ENCODE data around the gene RHBDL1.
A peak's percentile ranks its signal among the peaks of the same experiment; 100 is the strongest.

RHBDL1 gene

GRCh38 chr16:679814-680624, 4.5 kb downstream of the RHBDL1 start, which contains the start of gene STUB1:
STUB1 (plus strand) TSS chr16:680410; CDS start chr16:680526, 116 bp downstream.
- peak within 1 kb of the TSS; percentile 65 to 68 for H3K4me3 ChIP-seq (ENCODE audit: low read depth in 1 of 2, low read length in 2 of 2)
- H3K9me3 ChIP-seq (ENCODE audit: low read length): no peaks in the 10 kb centered on the region
- H3K36me3 ChIP-seq (ENCODE audit: insufficient read depth, low read length): peaks cover 20% of the 10 kb centered on the region
- H3K4me1 ChIP-seq (ENCODE audit: insufficient read depth, low read length): peaks cover 31% of the 10 kb centered on the region
- H3K27me3 ChIP-seq (ENCODE audit: control insufficient read depth in 1 of 2, insufficient read depth in 2 of 2, low read length in 2 of 2): peaks cover 0 to 4% of the 10 kb centered on the region in 2 donors
- H3K27ac ChIP-seq (ENCODE audit: low read depth, low read length): peak within 1 kb of the TSS; percentile 97
- peak within 1 kb of the TSS; percentile 58 for H3K9ac ChIP-seq (ENCODE audit: low read length)

- peak overlapping the region; percentile 91 for H3K27ac ChIP-seq (ENCODE audit: low read depth, low read length)
- peaks cover 20% of the 10 kb centered on the region for H3K36me3 ChIP-seq (ENCODE audit: insufficient read depth, low read length)
- no peaks in the 10 kb centered on the region for H3K9me3 ChIP-seq (ENCODE audit: low read length)
- H3K4me3 ChIP-seq (ENCODE audit: low read depth in 1 of 2, low read length in 2 of 2): peak overlapping the region; percentile 65 to 68
- H3K4me1 ChIP-seq (ENCODE audit: insufficient read depth, low read length): peaks cover 30% of the 10 kb centered on the region
- peak overlapping the region; percentile 58 for H3K9ac ChIP-seq (ENCODE audit: low read length)
- H3K27me3 ChIP-seq (ENCODE audit: control insufficient read depth in 1 of 2, insufficient read depth in 2 of 2, low read length in 2 of 2): peaks cover 0 to 4% of the 10 kb centered on the region in 2 donors
These were observed 5.1 kb downstream of the RHBDL1 start for GRCh38 chr16:680625-680945.

- Histone ChIP-seq H3K4me1 (ENCODE audit: insufficient read depth, low read length) (peaks cover 30% of the 10 kb centered on the region), H3K27ac (ENCODE audit: low read depth, low read length) (peak overlapping the region; percentile 91), H3K36me3 (ENCODE audit: insufficient read depth, low read length) (peaks cover 20% of the 10 kb centered on the region), H3K9me3 (ENCODE audit: low read length) (no peaks in the 10 kb centered on the region), H3K27me3 (ENCODE audit: control insufficient read depth in 1 of 2, insufficient read depth in 2 of 2, low read length in 2 of 2) (peaks cover 0 to 4% of the 10 kb centered on the region in 2 donors), H3K4me3 (ENCODE audit: low read depth in 1 of 2, low read length in 2 of 2) (peak overlapping the region; percentile 65 to 68), H3K9ac (ENCODE audit: low read length) (peak overlapping the region; percentile 58)
These were observed 5.7 kb downstream of the RHBDL1 start for GRCh38 chr16:680967-681745.

GRCh38 chr16:681746-682427, 6.4 kb downstream of the RHBDL1 start:
- Histone ChIP-seq H3K36me3 (ENCODE audit: insufficient read depth, low read length) (peaks cover 20% of the 10 kb centered on the region), H3K9ac (ENCODE audit: low read length) (no peak overlapping the region)

GRCh38 chr16:682493-683395, 7.3 kb downstream of the RHBDL1 start:
- H3K4me1 ChIP-seq (ENCODE audit: insufficient read depth, low read length): peaks cover 30% of the 10 kb centered on the region
- H3K4me3 ChIP-seq (ENCODE audit: low read depth in 1 of 2, low read length in 2 of 2): peak overlapping the region in 1 of 2 donors; percentile 56
- H3K9ac ChIP-seq (ENCODE audit: low read length): no peak overlapping the region
- H3K27ac ChIP-seq (ENCODE audit: low read depth, low read length): no peak overlapping the region
- no peaks in the 10 kb centered on the region for H3K9me3 ChIP-seq (ENCODE audit: low read length)
- H3K27me3 ChIP-seq (ENCODE audit: control insufficient read depth in 1 of 2, insufficient read depth in 2 of 2, low read length in 2 of 2): no peaks in the 10 kb centered on the region
- H3K36me3 ChIP-seq (ENCODE audit: insufficient read depth, low read length): peaks cover 20% of the 10 kb centered on the region

More at GRCh38 chr16:681746-682427, 6.4 kb downstream of the RHBDL1 start:
- Histone ChIP-seq H3K4me1 (ENCODE audit: insufficient read depth, low read length) (peaks cover 30% of the 10 kb centered on the region), H3K9me3 (ENCODE audit: low read length) (no peaks in the 10 kb centered on the region), H3K4me3 (ENCODE audit: low read depth in 1 of 2, low read length in 2 of 2) (peak overlapping the region in 1 of 2 donors; percentile 68), H3K27me3 (ENCODE audit: control insufficient read depth in 1 of 2, insufficient read depth in 2 of 2, low read length in 2 of 2) (peaks cover 0 to 4% of the 10 kb centered on the region in 2 donors), H3K27ac (ENCODE audit: low read depth, low read length) (no peak overlapping the region)

GRCh38 chr16:683396-684070, 8.1 kb downstream of the RHBDL1 start:
- Histone ChIP-seq H3K36me3 (ENCODE audit: insufficient read depth, low read length) (peaks cover 20% of the 10 kb centered on the region), H3K4me1 (ENCODE audit: insufficient read depth, low read length) (peaks cover 30% of the 10 kb centered on the region), H3K9me3 (ENCODE audit: low read length) (no peaks in the 10 kb centered on the region), H3K4me3 (ENCODE audit: low read depth in 1 of 2, low read length in 2 of 2) (peak overlapping the region; percentile 56 to 83), H3K27me3 (ENCODE audit: control insufficient read depth in 1 of 2, insufficient read depth in 2 of 2, low read length in 2 of 2) (no peaks in the 10 kb centered on the region), H3K27ac (ENCODE audit: low read depth, low read length) (peak overlapping the region; percentile 82), H3K9ac (ENCODE audit: low read length) (no peak overlapping the region)

- H3K36me3 ChIP-seq (ENCODE audit: insufficient read depth, low read length): peaks cover 20% of the 10 kb centered on the region
- no peaks in the 10 kb centered on the region for H3K27me3 ChIP-seq (ENCODE audit: control insufficient read depth in 1 of 2, insufficient read depth in 2 of 2, low read length in 2 of 2)
- peaks cover 34% of the 10 kb centered on the region for H3K4me1 ChIP-seq (ENCODE audit: insufficient read depth, low read length)
- H3K9me3 ChIP-seq (ENCODE audit: low read length): no peaks in the 10 kb centered on the region
- H3K4me3 ChIP-seq (ENCODE audit: low read depth in 1 of 2, low read length in 2 of 2): peak within 1 kb of the TSS; percentile 56 to 83
- no peak within 1 kb of the TSS for H3K9ac ChIP-seq (ENCODE audit: low read length)
- peak within 1 kb of the TSS; percentile 82 for H3K27ac ChIP-seq (ENCODE audit: low read depth, low read length)
These were observed 8.8 kb downstream of the RHBDL1 start, which contains the start of gene JMJD8 for GRCh38 chr16:684071-684794. JMJD8 (minus strand) TSS chr16:684334; CDS start chr16:684319, 15 bp downstream.

- H3K27ac ChIP-seq (ENCODE audit: low read depth, low read length): no peak overlapping the region
- H3K4me3 ChIP-seq (ENCODE audit: low read depth in 1 of 2, low read length in 2 of 2): no peak overlapping the region
- peaks cover 20% of the 10 kb centered on the region for H3K36me3 ChIP-seq (ENCODE audit: insufficient read depth, low read length)
- H3K9ac ChIP-seq (ENCODE audit: low read length): no peak overlapping the region
- no peaks in the 10 kb centered on the region for H3K27me3 ChIP-seq (ENCODE audit: control insufficient read depth in 1 of 2, insufficient read depth in 2 of 2, low read length in 2 of 2)
- H3K4me1 ChIP-seq (ENCODE audit: insufficient read depth, low read length): peaks cover 40% of the 10 kb centered on the region
- H3K9me3 ChIP-seq (ENCODE audit: low read length): no peaks in the 10 kb centered on the region
These were observed 9.7 kb downstream of the RHBDL1 start for GRCh38 chr16:684961-685696.

- no peak overlapping the region for H3K27ac ChIP-seq (ENCODE audit: low read depth, low read length)
- H3K9me3 ChIP-seq (ENCODE audit: low read length): no peaks in the 10 kb centered on the region
- peaks cover 38% of the 10 kb centered on the region for H3K4me1 ChIP-seq (ENCODE audit: insufficient read depth, low read length)
- H3K4me3 ChIP-seq (ENCODE audit: low read depth in 1 of 2, low read length in 2 of 2): no peak overlapping the region
- H3K9ac ChIP-seq (ENCODE audit: low read length): no peak overlapping the region
- peaks cover 20% of the 10 kb centered on the region for H3K36me3 ChIP-seq (ENCODE audit: insufficient read depth, low read length)
- H3K27me3 ChIP-seq (ENCODE audit: control insufficient read depth in 1 of 2, insufficient read depth in 2 of 2, low read length in 2 of 2): no peaks in the 10 kb centered on the region
These were observed 10.5 kb downstream of the RHBDL1 start for GRCh38 chr16:685967-686366.
